Activated CD4-positive, alpha-beta memory T cell treated with anti-CD3 and anti-CD28 coated beads for 36 hours (primary cell): ENCODE measurements around the gene TENT4A. TPM values are rescaled to one million over a fixed set of nuclear protein-coding genes. Genes with fewer than 3 reads are reported as not detected.

Experiments used
- CTCF ChIA-PET: fragments of 350-600 bp; sonication (Branson Sonifier 250); formaldehyde crosslinking; loops from one replicate; lab custom pipeline; 2021; ENCODE audit warnings: antibody characterized with exemption, inconsistent platforms; lab: Charles Lee
- POLR2A ChIA-PET: fragments of 350-600 bp; sonication (Branson Sonifier 250); formaldehyde crosslinking; loops from one replicate; lab custom pipeline; 2021; ENCODE audit warnings: antibody characterized with exemption; lab: Charles Lee
- DNase-seq: peaks from one replicate; pipeline ENCODE4 v3.0.0-alpha.2; 2020
- H3K27ac Mint-ChIP-seq: one replicate; pipeline ENCODE4 v1.8.0; 2021; ENCODE audit warnings: mixed read lengths
- H3K27me3 Mint-ChIP-seq: one replicate; pipeline ENCODE4 v1.8.0; 2021; ENCODE audit warnings: mixed read lengths
- H3K36me3 Mint-ChIP-seq: one replicate; pipeline ENCODE4 v1.8.0; 2021; ENCODE audit warnings: mixed read lengths
- H3K4me1 Mint-ChIP-seq: one replicate; pipeline ENCODE4 v1.8.0; 2021; ENCODE audit warnings: low read depth, mixed read lengths
- H3K4me3 Mint-ChIP-seq: one replicate; pipeline ENCODE4 v1.8.0; 2021; ENCODE audit warnings: mild to moderate bottlenecking, mixed read lengths
- H3K9me3 Mint-ChIP-seq: one replicate; pipeline ENCODE4 v1.8.0; 2021; ENCODE audit warnings: mixed read lengths
- intact Hi-C: fragments of 100-400 bp; cut with micrococcal nuclease; formaldehyde crosslinking; loops from one replicate; pipeline ENCODE4 v1.15.1; 2023
- total RNA-seq, 2 experiments: library from RNA; stranded (reverse); gene quantifications; one replicate each; pipeline ENCODE4 v1.2.3, GENCODE V29; 2021

TENT4A gene
- total RNA-seq, 2 experiments from 2014 or later: 26.6 to 29.2 TPM

GRCh38 chr5:6712577-6713273, 507 bp upstream of the TENT4A start:
- ChIA-PET CTCF (no interaction called here), POLR2A (interaction anchor here (0.7 to 2.7 kb wide), 7 partner anchors 17 to 334 kb away, joined by 3 to 8 read pairs (median 4); partner anchors contain the start of genes MED10, NSUN2 and SRD5A1)
- Mint-ChIP-seq H3K27me3 (no peaks in the 10 kb centered on the region), H3K36me3 (peaks cover 15% of the 10 kb centered on the region), H3K4me3 (peak overlapping the region; percentile 81), H3K4me1 (peaks cover 29% of the 10 kb centered on the region), H3K9me3 (no peaks in the 10 kb centered on the region), H3K27ac (peak overlapping the region; percentile 91)
- DNase-seq: peak; percentile 98
- intact Hi-C loops: loop anchor here (1.0 to 5.0 kb wide), 6 partner anchors 25 to 1155 kb away; partner anchors contain the start of genes FASTKD3, MED10, MTRR and NSUN2

- H3K27me3 Mint-ChIP-seq: no peaks in the 10 kb centered on the region
- ChIA-PET POLR2A (no interaction called here), CTCF (no interaction called here)
- no peaks in the 10 kb centered on the region for H3K9me3 Mint-ChIP-seq
- peak; percentile 37 for DNase-seq
- intact Hi-C loops: loop anchor here (2.0 to 5.0 kb wide), 2 partner anchors 14 to 1153 kb away; partner anchors contain the start of genes FASTKD3 and MTRR
- peaks cover 18% of the 10 kb centered on the region for H3K36me3 Mint-ChIP-seq
- H3K27ac Mint-ChIP-seq: peak overlapping the region; percentile 85
- peaks cover 45% of the 10 kb centered on the region for H3K4me1 Mint-ChIP-seq
- H3K4me3 Mint-ChIP-seq: peak overlapping the region; percentile 85
These were observed 1.2 kb downstream of the TENT4A start for GRCh38 chr5:6714226-6715041.

- Mint-ChIP-seq H3K27ac (peak overlapping the region; percentile 85), H3K9me3 (no peaks in the 10 kb centered on the region), H3K4me3 (peak overlapping the region; percentile 85), H3K36me3 (peaks cover 19% of the 10 kb centered on the region), H3K27me3 (no peaks in the 10 kb centered on the region), H3K4me1 (peaks cover 54% of the 10 kb centered on the region)
- CTCF ChIA-PET: no interaction called here
- no peak for DNase-seq
- POLR2A ChIA-PET: no interaction called here
- intact Hi-C loops: loop anchor here (2.0 kb wide), 1 partner anchor 14 kb away; no protein-coding TSS in a partner anchor
These were observed 2.0 kb downstream of the TENT4A start for GRCh38 chr5:6715271-6715670.

GRCh38 chr5:6715758-6716628, 2.8 kb downstream of the TENT4A start:
- CTCF ChIA-PET: no interaction called here
- Mint-ChIP-seq H3K4me3 (peak overlapping the region; percentile 85), H3K9me3 (no peaks in the 10 kb centered on the region), H3K36me3 (peaks cover 19% of the 10 kb centered on the region), H3K4me1 (peaks cover 58% of the 10 kb centered on the region), H3K27me3 (no peaks in the 10 kb centered on the region), H3K27ac (no peak overlapping the region)
- peak; percentile 27 for DNase-seq
- intact Hi-C loops: loop anchor here (2.0 kb wide), 1 partner anchor 13 kb away; no protein-coding TSS in a partner anchor
- POLR2A ChIA-PET: no interaction called here

GRCh38 chr5:6716629-6717149, 3.5 kb downstream of the TENT4A start:
- no peak for DNase-seq
- H3K9me3 Mint-ChIP-seq: no peaks in the 10 kb centered on the region
- ChIA-PET CTCF (interaction anchor here (0.9 to 1.0 kb wide), 2 partner anchors 12 to 29 kb away, joined by 3 read pairs; no protein-coding TSS in a partner anchor), POLR2A (interaction anchor here (1.0 kb wide), 1 partner anchor 84 kb away, joined by 3 read pairs; the partner anchor contains the start of genes NSUN2 and SRD5A1)
- H3K27me3 Mint-ChIP-seq: no peaks in the 10 kb centered on the region
- H3K36me3 Mint-ChIP-seq: peaks cover 19% of the 10 kb centered on the region
- peak overlapping the region; percentile 85 for H3K4me3 Mint-ChIP-seq
- peaks cover 62% of the 10 kb centered on the region for H3K4me1 Mint-ChIP-seq
- intact Hi-C loops: no loop called here
- H3K27ac Mint-ChIP-seq: no peak overlapping the region

- no peaks in the 10 kb centered on the region for H3K27me3 Mint-ChIP-seq
- H3K4me3 Mint-ChIP-seq: no peak overlapping the region
- H3K4me1 Mint-ChIP-seq: peaks cover 63% of the 10 kb centered on the region
- CTCF ChIA-PET: interaction anchor here (0.9 to 1.0 kb wide), 2 partner anchors 11 to 28 kb away, joined by 3 read pairs; no protein-coding TSS in a partner anchor
- POLR2A ChIA-PET: interaction anchor here (1.0 kb wide), 1 partner anchor 84 kb away, joined by 3 read pairs; the partner anchor contains the start of genes NSUN2 and SRD5A1
- intact Hi-C loops: no loop called here
- no peak overlapping the region for H3K27ac Mint-ChIP-seq
- H3K36me3 Mint-ChIP-seq: peaks cover 19% of the 10 kb centered on the region
- no peak for DNase-seq
- no peaks in the 10 kb centered on the region for H3K9me3 Mint-ChIP-seq
These were observed 4.0 kb downstream of the TENT4A start for GRCh38 chr5:6717247-6717646.

- no peaks in the 10 kb centered on the region for H3K9me3 Mint-ChIP-seq
- H3K36me3 Mint-ChIP-seq: peaks cover 21% of the 10 kb centered on the region
- peaks cover 67% of the 10 kb centered on the region for H3K4me1 Mint-ChIP-seq
- intact Hi-C loops: no loop called here
- no peak overlapping the region for H3K27ac Mint-ChIP-seq
- ChIA-PET CTCF (interaction anchor here (1.0 kb wide), 1 partner anchor 28 kb away, joined by 3 read pairs; no protein-coding TSS in a partner anchor), POLR2A (interaction anchor here (1.0 kb wide), 1 partner anchor 85 kb away, joined by 3 read pairs; the partner anchor contains the start of genes NSUN2 and SRD5A1)
- no peak overlapping the region for H3K4me3 Mint-ChIP-seq
- H3K27me3 Mint-ChIP-seq: no peaks in the 10 kb centered on the region
- DNase-seq: no peak
These were observed 4.5 kb downstream of the TENT4A start for GRCh38 chr5:6717687-6718086.

- no peak overlapping the region for H3K4me3 Mint-ChIP-seq
- no peaks in the 10 kb centered on the region for H3K9me3 Mint-ChIP-seq
- H3K27me3 Mint-ChIP-seq: no peaks in the 10 kb centered on the region
- POLR2A ChIA-PET: no interaction called here
- intact Hi-C loops: no loop called here
- peaks cover 21% of the 10 kb centered on the region for H3K36me3 Mint-ChIP-seq
- H3K4me1 Mint-ChIP-seq: peaks cover 72% of the 10 kb centered on the region
- no peak overlapping the region for H3K27ac Mint-ChIP-seq
- no peak for DNase-seq
- CTCF ChIA-PET: no interaction called here
These were observed 5.0 kb downstream of the TENT4A start for GRCh38 chr5:6718161-6718681.

GRCh38 chr5:6718718-6719117, 5.5 kb downstream of the TENT4A start:
- peak overlapping the region; percentile 4 for H3K27ac Mint-ChIP-seq
- H3K4me1 Mint-ChIP-seq: peaks cover 77% of the 10 kb centered on the region
- ChIA-PET CTCF (no interaction called here), POLR2A (no interaction called here)
- no peak overlapping the region for H3K4me3 Mint-ChIP-seq
- peaks cover 25% of the 10 kb centered on the region for H3K36me3 Mint-ChIP-seq
- DNase-seq: no peak
- no peaks in the 10 kb centered on the region for H3K27me3 Mint-ChIP-seq
- intact Hi-C loops: no loop called here
- H3K9me3 Mint-ChIP-seq: no peaks in the 10 kb centered on the region

- DNase-seq: no peak
- H3K9me3 Mint-ChIP-seq: no peaks in the 10 kb centered on the region
- peaks cover 30% of the 10 kb centered on the region for H3K36me3 Mint-ChIP-seq
- CTCF ChIA-PET: no interaction called here
- intact Hi-C loops: no loop called here
- no peaks in the 10 kb centered on the region for H3K27me3 Mint-ChIP-seq
- H3K27ac Mint-ChIP-seq: no peak overlapping the region
- peaks cover 84% of the 10 kb centered on the region for H3K4me1 Mint-ChIP-seq
- POLR2A ChIA-PET: no interaction called here
- H3K4me3 Mint-ChIP-seq: no peak overlapping the region
These were observed 6.2 kb downstream of the TENT4A start for GRCh38 chr5:6719417-6719816.
